Activated CD8-positive, alpha-beta memory T cell treated with anti-CD3 and anti-CD28 coated beads, Interleukin-2, amount 10 ng/mL, durations not matched to agents 7 days and 5 days (primary cell): ENCODE measurements around the gene PSMA7. TPM values are rescaled to one million over a fixed set of nuclear protein-coding genes. Genes with fewer than 3 reads are reported as not detected.
A peak's percentile ranks its signal among the peaks of the same experiment; 100 is the strongest.

Source experiments
- ATAC-seq: fragments of 150-1000 bp; cut with Tn5 transposase; one replicate; pipeline ENCODE4 v1.10.0; 2021; ENCODE audit warnings: moderate library complexity
- CTCF ChIA-PET: fragments of 350-600 bp; sonication (Branson Sonifier 250); formaldehyde crosslinking; loops from one replicate; lab custom pipeline; 2021; ENCODE audit warnings: antibody characterized with exemption; lab: Charles Lee
- DNase-seq: peaks from one replicate; pipeline ENCODE4 v3.0.0-alpha.2; 2020
- H3K27ac Mint-ChIP-seq: one replicate; pipeline ENCODE4 v1.8.0; 2021; ENCODE audit warnings: mild to moderate bottlenecking, mixed read lengths
- H3K27me3 Mint-ChIP-seq: one replicate; pipeline ENCODE4 v1.8.0; 2021; ENCODE audit warnings: mixed read lengths
- H3K36me3 Mint-ChIP-seq: one replicate; pipeline ENCODE4 v1.8.0; 2021; ENCODE audit warnings: mild to moderate bottlenecking, mixed read lengths
- H3K4me1 Mint-ChIP-seq: one replicate; pipeline ENCODE4 v1.8.0; 2021; ENCODE audit warnings: mixed read lengths
- H3K4me3 Mint-ChIP-seq: one replicate; pipeline ENCODE4 v1.8.0; 2021; ENCODE audit warnings: mild to moderate bottlenecking, moderate library complexity, mixed read lengths
- H3K9me3 Mint-ChIP-seq: one replicate; pipeline ENCODE4 v1.8.0; 2022; ENCODE audit warnings: low read depth, mixed read lengths
- total RNA-seq, 2 experiments: library from RNA; stranded (reverse); gene quantifications; one replicate each; pipeline ENCODE4 v1.2.3, GENCODE V29; 2021

The PSMA7 gene
- total RNA-seq, 2 experiments from 2014 or later = 287 to 359 TPM

DNA sequence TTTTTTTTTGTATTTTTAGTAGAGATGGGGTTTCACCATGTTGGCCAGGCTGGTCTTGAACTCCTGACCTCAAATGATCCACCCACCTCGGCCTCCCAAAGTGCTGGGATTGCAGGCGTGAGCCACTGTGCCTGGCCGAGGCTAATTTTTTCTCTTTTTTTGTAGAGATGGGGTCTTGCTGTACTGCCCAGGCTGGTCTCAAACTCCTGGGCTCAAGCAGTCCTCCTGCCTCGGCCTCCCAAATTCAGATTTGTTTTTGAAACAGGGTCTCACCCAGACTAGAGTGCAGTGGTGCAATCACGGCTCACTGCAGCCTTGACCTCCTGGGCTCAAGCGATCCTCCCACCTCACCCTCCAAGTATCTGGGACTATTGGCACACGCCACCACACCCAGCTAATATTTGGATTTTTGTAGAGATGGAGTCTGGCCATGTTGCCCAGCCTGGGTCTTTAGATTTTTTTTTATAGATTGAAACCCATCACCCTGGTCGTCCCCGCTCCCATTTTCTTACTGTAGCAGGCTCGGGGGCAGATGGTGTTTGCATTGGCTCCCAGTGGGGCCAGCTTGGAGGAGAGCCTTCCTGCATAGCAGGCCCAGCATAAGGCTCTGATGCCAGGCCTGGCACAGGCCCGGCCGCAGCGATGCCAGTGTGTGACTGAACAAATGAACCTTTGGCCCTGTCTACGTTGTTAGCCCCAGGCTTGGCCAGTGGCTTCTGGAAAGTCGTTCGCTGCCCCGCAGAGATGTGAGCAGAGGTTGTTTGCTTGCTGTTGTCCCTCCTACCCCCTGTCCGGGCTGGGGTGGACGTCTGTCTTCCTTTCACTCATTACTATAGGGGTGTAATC is 35.3 kb upstream of the PSMA7 start:
- CTCF ChIA-PET = no interaction called here
- no peak overlapping the region for H3K27ac Mint-ChIP-seq
- no peak overlapping the region for H3K4me3 Mint-ChIP-seq
- no peaks in the 10 kb centered on the region for H3K27me3 Mint-ChIP-seq
- DNase-seq (no peak), ATAC-seq (no peak)
- peaks cover 6% of the 10 kb centered on the region for H3K36me3 Mint-ChIP-seq
- H3K9me3 Mint-ChIP-seq = no peaks in the 10 kb centered on the region
- peaks cover 10% of the 10 kb centered on the region for H3K4me1 Mint-ChIP-seq

DNA sequence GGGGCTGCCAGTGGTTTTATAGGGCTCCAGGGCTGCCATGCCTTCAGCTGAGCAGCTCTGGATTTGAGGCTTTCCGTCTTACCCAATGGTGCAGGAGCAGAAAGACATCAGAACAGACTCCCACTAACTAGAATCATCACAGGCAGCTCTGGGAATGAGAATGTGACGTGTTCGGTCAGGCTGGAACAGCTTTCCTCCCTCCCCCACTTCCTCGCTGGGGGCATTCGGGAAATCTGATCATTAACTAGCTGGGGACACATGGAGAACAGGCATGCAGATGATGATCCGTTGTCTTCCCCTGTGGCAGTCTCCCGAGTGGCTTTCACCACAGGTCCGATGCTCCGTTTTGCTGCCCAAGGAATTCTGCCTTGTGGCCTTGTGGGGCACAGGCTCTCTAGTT is 34.1 kb upstream of the PSMA7 start:
- no peak overlapping the region for H3K27ac Mint-ChIP-seq
- peaks cover 7% of the 10 kb centered on the region for H3K4me1 Mint-ChIP-seq
- DNase-seq = no peak
- no peaks in the 10 kb centered on the region for H3K27me3 Mint-ChIP-seq
- H3K36me3 Mint-ChIP-seq = peaks cover 6% of the 10 kb centered on the region
- CTCF ChIA-PET = interaction anchor here (1.0 kb wide), 1 partner anchor 124 kb away, joined by 3 read pairs; no protein-coding TSS in a partner anchor
- no peaks in the 10 kb centered on the region for H3K9me3 Mint-ChIP-seq
- no peak for ATAC-seq
- H3K4me3 Mint-ChIP-seq = no peak overlapping the region

DNA sequence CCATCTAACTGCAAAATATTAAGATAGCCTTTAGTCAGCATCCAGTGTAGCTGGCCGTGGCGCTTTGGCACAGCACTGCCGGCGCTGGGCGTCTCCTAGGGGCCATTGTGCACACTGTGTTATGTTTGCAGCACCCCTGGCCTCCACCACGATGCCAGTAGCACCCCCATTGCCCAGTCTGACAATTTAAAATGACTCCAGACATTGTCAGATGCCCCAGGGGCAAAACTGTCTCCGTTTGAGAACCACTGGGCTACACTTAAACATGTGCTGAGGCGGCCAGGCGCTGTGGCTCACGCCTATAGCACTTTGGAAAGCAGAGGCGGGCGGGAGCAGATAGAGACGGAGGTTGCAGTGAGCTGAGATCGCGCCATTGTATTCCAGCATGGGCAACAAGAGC is 33.7 kb upstream of the PSMA7 start:
- DNase-seq = no peak
- H3K4me3 Mint-ChIP-seq = no peak overlapping the region
- no peak for ATAC-seq
- no peaks in the 10 kb centered on the region for H3K27me3 Mint-ChIP-seq
- H3K27ac Mint-ChIP-seq = no peak overlapping the region
- H3K9me3 Mint-ChIP-seq = no peaks in the 10 kb centered on the region
- H3K36me3 Mint-ChIP-seq = peaks cover 6% of the 10 kb centered on the region
- CTCF ChIA-PET = interaction anchor here (1.0 kb wide), 1 partner anchor 124 kb away, joined by 3 read pairs; no protein-coding TSS in a partner anchor
- H3K4me1 Mint-ChIP-seq = peaks cover 3% of the 10 kb centered on the region

DNA sequence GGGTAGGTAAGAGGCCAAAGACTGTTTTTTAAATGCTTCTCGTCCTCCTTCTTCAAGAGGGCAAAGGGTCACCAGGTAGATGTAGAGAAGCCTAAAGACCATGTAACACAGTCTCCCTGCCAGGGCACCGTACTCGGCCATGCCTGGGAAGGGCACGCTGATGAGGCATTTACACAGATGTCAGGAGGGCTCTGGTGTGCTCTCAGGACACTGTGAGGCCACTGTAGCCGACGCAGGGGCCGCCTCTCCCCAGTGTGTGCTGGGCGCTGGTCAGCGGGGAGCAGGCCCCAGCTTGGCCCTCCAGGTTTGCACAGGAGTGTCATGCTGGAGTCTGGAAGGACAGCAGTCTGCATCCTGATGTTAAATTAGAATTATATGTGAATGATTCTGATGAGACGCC is 32.5 kb upstream of the PSMA7 start:
- peak overlapping the region; percentile 17 for H3K27ac Mint-ChIP-seq
- ATAC-seq = no peak
- no peaks in the 10 kb centered on the region for H3K27me3 Mint-ChIP-seq
- peaks cover 3% of the 10 kb centered on the region for H3K36me3 Mint-ChIP-seq
- H3K4me1 Mint-ChIP-seq = no peaks in the 10 kb centered on the region
- no peak overlapping the region for H3K4me3 Mint-ChIP-seq
- CTCF ChIA-PET = no interaction called here
- no peaks in the 10 kb centered on the region for H3K9me3 Mint-ChIP-seq
- no peak for DNase-seq

DNA sequence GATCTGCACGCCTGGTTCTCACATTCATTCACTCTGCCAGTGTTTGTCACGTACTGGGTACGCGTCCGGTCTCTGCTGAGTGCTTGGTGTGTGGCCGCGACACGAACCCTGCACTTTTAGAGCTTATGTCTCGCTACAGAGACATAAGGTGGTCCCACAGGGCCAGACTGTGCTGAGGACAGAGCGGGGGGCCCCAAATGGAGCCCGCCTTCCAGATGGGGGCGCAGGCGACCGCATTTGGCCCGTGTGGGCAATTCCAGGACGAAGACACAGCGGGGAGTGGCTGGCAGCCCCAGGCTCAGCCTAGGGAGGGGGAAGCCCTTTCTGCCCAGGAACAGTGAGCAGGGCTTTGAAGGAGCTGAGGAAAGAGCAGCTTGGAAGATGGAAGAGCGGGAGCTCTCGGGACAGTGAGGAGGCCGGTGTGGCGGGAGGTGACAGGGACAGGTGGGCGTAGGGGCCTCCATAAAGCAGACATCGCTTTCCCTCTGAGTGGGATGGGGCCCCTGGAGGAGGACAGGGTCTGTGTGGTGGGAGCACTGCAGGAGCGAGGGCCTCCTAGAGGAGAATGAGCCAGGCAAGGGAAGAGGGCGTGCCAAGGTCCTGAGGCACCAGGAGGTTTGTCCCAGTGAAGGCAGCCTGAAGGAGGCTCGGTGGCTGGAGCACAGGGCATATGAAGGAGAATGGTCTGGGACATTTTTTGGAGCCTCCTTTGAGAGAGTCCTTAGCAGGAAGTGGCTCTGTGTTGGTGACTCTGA is 31.9 kb upstream of the PSMA7 start:
- Mint-ChIP-seq H3K9me3 (no peaks in the 10 kb centered on the region), H3K4me1 (no peaks in the 10 kb centered on the region), H3K27me3 (no peaks in the 10 kb centered on the region), H3K4me3 (no peak overlapping the region), H3K27ac (peak overlapping the region; percentile 17), H3K36me3 (peaks cover 3% of the 10 kb centered on the region)
- CTCF ChIA-PET = no interaction called here
- ATAC-seq (no peak), DNase-seq (no peak)

DNA sequence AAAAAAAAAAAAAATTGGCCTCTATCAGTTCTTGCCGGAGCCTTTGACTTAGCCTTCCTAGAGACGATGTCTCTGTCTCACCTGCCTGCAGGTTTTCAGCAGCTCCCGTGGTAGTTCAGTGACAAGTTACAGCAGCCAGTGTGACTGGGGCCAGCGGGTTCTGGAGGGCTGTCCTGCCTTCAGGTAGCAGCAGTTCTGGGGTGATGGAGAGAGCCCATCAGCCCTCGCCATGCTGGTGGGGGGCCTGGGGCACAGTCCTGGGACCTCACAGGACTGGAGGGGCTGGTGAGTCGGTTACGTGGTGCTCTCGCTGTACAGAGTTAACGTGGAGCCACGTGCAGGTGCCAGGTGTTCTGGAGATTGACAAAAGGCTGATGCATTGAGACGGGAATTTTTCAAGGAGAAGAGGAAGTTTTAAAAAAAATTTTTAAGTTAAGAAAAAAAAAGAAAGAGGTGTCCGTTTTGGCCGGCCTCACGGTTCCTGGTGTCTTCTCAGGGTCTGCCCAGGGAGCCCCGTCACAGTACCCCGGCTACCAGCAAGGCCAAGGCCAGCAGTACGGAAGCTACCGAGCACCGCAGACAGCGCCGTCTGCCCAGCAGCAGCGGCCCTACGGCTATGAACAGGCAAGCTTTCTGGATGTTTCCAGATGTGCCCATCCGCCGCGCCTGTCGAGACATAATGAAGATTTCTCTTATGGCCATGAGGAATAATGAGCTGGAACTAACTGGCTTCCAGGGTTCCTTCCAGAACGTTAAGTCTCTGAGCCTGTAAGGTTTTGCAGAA is 31.0 kb upstream of the PSMA7 start:
- Mint-ChIP-seq H3K4me1 (no peaks in the 10 kb centered on the region), H3K27ac (no peak overlapping the region), H3K36me3 (peaks cover 3% of the 10 kb centered on the region), H3K27me3 (no peaks in the 10 kb centered on the region), H3K4me3 (no peak overlapping the region), H3K9me3 (no peaks in the 10 kb centered on the region)
- CTCF ChIA-PET = no interaction called here
- DNase-seq (no peak), ATAC-seq (no peak)

DNA sequence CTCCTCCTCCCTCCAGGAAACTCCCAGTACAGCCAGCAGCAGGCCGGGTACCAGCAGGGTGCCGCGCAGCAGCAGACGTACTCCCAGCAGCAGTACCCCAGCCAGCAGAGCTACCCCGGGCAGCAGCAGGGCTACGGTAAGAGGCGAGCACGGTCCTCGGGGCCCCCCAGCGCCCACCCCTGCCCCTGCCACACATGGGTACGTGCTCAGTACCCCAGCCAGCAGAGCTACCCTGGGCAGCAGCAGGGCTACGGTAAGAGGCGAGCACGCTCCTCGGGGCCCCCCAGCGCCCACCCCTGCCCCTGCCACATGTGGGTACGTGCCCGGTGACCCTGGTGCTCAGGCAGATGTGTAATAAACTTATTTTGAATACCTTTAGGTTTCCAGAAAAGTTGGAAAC is 29.5 kb upstream of the PSMA7 start:
- Mint-ChIP-seq H3K4me3 (no peak overlapping the region), H3K9me3 (no peaks in the 10 kb centered on the region), H3K4me1 (no peaks in the 10 kb centered on the region), H3K27me3 (no peaks in the 10 kb centered on the region), H3K36me3 (peaks cover 3% of the 10 kb centered on the region), H3K27ac (no peak overlapping the region)
- CTCF ChIA-PET = no interaction called here
- ATAC-seq = no peak
- no peak for DNase-seq

DNA sequence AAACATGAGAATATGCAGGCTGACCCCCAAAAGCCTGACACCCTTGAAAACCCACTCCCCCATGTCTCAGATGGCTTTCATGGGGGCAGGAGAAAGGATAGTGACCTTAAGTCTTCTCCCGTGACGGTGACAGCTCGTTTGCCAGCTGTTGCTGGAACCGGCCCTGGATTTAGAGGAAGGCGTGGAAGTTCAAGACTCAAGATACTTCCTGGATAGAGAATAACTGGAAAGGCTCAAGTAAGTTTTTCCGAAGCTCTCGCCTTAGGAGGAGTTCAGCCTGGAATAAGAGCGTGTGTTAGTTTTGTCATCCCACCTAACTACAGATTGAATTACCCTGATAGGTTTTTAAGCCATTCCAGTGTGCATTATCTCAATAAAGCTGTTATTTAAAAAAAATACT is 28.1 kb upstream of the PSMA7 start:
- no peak overlapping the region for H3K27ac Mint-ChIP-seq
- H3K27me3 Mint-ChIP-seq = no peaks in the 10 kb centered on the region
- ATAC-seq (no peak), DNase-seq (no peak)
- H3K4me1 Mint-ChIP-seq = no peaks in the 10 kb centered on the region
- no peaks in the 10 kb centered on the region for H3K9me3 Mint-ChIP-seq
- CTCF ChIA-PET = interaction anchor here (2.0 kb wide), 1 partner anchor 30 kb away, joined by 4 read pairs; no protein-coding TSS in a partner anchor
- no peak overlapping the region for H3K4me3 Mint-ChIP-seq
- H3K36me3 Mint-ChIP-seq = peaks cover 3% of the 10 kb centered on the region

DNA sequence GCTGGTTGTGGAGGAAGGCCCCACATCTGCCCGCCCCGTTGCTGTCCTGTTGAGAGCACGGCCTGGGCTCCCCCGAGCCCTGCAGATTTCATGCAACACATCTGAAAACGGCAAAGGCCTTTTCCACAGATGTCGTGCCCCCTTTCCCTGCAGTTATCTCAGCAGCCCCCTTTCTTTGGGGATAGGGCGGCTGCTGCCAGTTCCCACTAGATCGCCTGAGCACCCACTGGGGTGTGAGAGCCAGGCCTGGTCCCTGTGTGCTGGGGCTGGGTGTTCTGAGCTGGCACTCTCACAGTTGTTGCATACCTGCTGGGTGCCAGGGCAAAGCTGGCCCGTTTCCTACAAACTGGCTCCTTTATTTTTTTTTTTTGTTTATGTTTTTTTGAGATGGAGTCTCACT is 27.3 kb upstream of the PSMA7 start:
- Mint-ChIP-seq H3K4me1 (no peaks in the 10 kb centered on the region), H3K27ac (no peak overlapping the region), H3K4me3 (no peak overlapping the region), H3K27me3 (no peaks in the 10 kb centered on the region), H3K36me3 (peaks cover 3% of the 10 kb centered on the region), H3K9me3 (no peaks in the 10 kb centered on the region)
- no peak for ATAC-seq
- CTCF ChIA-PET = interaction anchor here (2.0 kb wide), 1 partner anchor 29 kb away, joined by 4 read pairs; no protein-coding TSS in a partner anchor
- no peak for DNase-seq

DNA sequence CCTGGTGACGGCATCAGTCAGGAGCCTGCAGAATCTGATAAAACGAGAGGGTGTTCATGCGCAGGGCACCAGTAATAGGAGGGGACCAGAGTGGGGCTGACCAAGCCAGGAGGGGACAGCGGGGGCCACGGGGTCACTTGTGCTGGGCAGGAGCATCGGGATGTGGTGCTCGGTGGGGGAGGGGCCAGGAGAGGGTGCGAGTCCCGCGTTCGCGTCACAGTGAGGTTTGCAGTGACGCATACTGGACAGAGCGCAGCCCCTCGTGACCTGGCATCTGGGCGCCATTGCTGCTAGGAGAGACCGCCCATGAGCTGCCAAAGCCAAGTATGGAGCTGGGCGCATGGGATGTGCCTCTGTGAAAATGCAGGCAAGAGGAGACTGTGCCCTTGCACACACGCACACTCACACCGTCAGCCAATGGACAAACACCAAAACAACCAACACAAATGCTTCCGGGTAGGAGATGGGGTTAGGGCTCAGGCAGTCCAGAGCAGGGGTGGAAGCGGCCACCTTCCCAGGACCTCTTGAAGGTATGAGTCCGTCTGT is 25.8 kb upstream of the PSMA7 start:
- no peak overlapping the region for H3K27ac Mint-ChIP-seq
- no peaks in the 10 kb centered on the region for H3K9me3 Mint-ChIP-seq
- H3K27me3 Mint-ChIP-seq = no peaks in the 10 kb centered on the region
- no peaks in the 10 kb centered on the region for H3K4me1 Mint-ChIP-seq
- CTCF ChIA-PET = no interaction called here
- H3K36me3 Mint-ChIP-seq = no peaks in the 10 kb centered on the region
- ATAC-seq (no peak), DNase-seq (no peak)
- no peak overlapping the region for H3K4me3 Mint-ChIP-seq

DNA sequence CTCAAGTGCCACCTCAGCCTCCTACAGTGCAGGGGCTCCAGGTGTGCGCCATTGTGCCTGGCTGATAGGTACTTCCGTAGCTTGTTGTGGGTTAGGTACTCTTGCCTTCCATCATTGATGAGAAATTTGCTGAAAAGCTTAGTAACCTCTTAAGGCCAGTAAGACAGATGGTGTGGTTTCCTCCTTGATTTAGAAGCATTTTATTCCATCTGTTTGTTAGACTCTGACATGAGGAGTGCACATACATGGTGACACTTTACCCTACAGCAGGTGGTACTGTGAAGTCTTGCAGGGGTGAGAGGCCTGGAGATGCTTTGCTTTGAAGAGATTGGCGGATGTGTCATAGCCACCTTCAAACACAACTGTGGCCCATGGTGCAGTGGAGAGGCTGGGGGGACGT is 24.9 kb upstream of the PSMA7 start:
- Mint-ChIP-seq H3K27me3 (no peaks in the 10 kb centered on the region), H3K36me3 (no peaks in the 10 kb centered on the region), H3K27ac (no peak overlapping the region), H3K9me3 (no peaks in the 10 kb centered on the region), H3K4me3 (no peak overlapping the region), H3K4me1 (no peaks in the 10 kb centered on the region)
- DNase-seq (no peak), ATAC-seq (no peak)
- CTCF ChIA-PET = no interaction called here

DNA sequence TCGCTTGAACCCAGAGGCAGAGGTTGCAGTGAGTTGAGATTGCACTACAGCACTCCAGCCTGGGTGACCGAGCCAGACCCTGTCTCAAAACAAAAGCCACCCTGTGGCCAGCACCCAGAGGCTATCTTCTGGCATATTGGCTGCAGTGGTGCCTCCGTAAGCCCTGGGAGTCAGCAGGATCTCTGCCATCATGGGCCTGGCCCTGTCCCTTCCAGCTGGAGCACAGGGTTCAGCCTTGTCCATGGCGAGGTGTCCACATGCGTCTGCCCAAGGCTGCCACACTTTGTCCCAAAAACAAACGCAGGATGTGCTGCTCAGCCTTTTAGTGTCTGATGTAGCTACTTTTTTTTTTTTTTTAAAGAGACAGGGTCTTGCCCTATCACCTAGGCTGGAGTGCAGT is 24.3 kb upstream of the PSMA7 start:
- DNase-seq (no peak), ATAC-seq (no peak)
- H3K4me3 Mint-ChIP-seq = no peak overlapping the region
- H3K27ac Mint-ChIP-seq = no peak overlapping the region
- H3K4me1 Mint-ChIP-seq = no peaks in the 10 kb centered on the region
- no peaks in the 10 kb centered on the region for H3K36me3 Mint-ChIP-seq
- H3K27me3 Mint-ChIP-seq = no peaks in the 10 kb centered on the region
- CTCF ChIA-PET = interaction anchor here (0.7 kb wide), 1 partner anchor 153 kb away, joined by 3 read pairs; no protein-coding TSS in a partner anchor
- H3K9me3 Mint-ChIP-seq = no peaks in the 10 kb centered on the region

DNA sequence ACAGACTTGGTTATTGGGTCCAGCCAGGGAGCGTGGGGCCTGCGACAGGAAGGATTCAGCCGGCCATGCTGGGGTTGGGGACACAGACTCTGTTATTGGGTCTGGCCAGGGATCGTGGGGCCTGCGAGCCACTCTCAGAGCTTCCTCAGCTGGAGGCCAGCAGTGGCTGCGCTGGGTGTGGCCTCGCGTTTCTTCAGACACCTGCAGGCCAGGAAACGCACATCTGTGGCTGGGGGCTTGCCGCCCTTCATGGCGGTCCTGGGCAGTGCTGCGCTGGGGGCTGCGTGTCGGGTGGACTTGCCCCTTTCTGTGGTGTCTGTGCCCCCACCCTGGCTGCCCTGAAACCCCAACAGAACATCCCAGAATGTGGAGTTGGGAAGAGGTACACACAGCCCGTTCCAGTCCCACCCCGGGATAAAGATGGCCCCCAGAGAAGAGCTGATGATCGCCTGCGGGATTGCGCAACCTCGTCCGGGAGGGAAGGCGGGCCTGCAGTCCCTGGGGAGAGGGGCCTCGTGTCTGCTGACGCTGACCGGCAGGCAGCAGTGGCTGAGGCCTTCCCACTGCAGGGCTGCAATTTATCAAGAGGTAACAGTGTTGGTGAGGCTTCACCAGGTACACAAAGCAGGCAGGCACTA is 22.7 kb upstream of the PSMA7 start:
- no peak for ATAC-seq
- Mint-ChIP-seq H3K4me3 (no peak overlapping the region), H3K9me3 (no peaks in the 10 kb centered on the region), H3K4me1 (no peaks in the 10 kb centered on the region), H3K36me3 (peaks cover 5% of the 10 kb centered on the region), H3K27me3 (no peaks in the 10 kb centered on the region), H3K27ac (no peak overlapping the region)
- DNase-seq = no peak
- CTCF ChIA-PET = no interaction called here
